Esophagus squamous epithelium (tissue), 4 donors: Measurements from ENCODE around the gene TLDC2.

Experiments
- CTCF ChIP-seq, 6 experiments: fragments of 450-650 bp in 4 of 6; fragments of 200-600 bp in 2 of 6; sonication (generic) in 2 of 6; IDR thresholded peaks; one replicate each; pipeline ENCODE4 v1.5.1; 2016 to 2019; ENCODE audit warnings: antibody characterized with exemption in 6 of 6, mild to moderate bottlenecking in 4 of 6, moderate library complexity in 4 of 6
- POLR2A ChIP-seq, 4 donors: fragments of 450-650 bp; IDR thresholded peaks; one replicate each; pipeline ENCODE4 v1.6.1; 2017; ENCODE audit warnings: antibody characterized with exemption in 4 of 4, mild to moderate bottlenecking in 4 of 4, moderate library complexity in 3 of 4

- TF ChIP-seq CTCF (IDR thresholded peaks at IDR 0.05) (no peak), POLR2A (IDR thresholded peaks at IDR 0.05) (no peak)
Observed at GRCh38 chr20:36866164-36866563, 9.8 kb upstream of the TLDC2 start.
